Measurements from ENCODE around the gene ZNF853. TPM values are rescaled to one million over a fixed set of nuclear protein-coding genes. Genes with fewer than 3 reads are reported as not detected.

ZNF853 gene
- total RNA-seq, 3 donors from 2014 or later, result 5.8 to 11.7 (median 11.5) TPM

DNA sequence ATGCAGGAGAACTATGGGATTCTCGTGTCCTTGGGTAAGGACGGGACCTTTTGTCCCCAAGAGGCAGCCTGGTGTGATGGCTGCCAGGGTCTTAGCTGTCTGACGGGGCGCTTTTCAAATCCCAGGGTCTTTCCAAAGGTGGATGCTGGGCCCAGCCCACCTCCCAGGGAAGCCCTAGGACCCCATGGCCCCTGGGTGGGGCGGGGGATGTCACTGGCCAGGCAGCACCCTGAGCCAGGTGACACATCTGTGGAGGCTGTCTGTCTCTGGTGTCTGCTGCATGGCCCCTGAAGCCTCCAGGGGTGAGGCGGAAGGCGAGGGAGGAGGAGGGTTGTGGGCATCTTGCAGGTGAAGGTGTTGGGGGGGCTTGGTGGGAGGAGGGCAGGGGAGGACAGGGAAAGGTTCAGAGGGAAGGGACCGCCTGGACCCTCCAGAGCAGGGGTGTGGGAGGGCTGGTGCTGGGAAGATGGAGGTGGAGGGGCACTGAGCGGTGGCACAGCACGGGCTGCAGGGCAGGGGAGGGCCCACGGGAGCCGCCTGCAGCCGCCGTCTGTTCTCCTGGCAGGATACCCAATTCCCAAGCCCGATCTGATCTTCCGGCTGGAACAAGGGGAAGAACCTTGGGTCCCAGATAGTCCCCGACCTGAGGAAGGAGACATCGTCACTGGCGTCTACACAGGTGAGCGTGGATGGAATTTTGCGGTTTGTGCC is 28.7 kb downstream of the ZNF853 start:
- H3K27me3 ChIP-seq, result no peaks in the 10 kb centered on the region
- H3K4me1 ChIP-seq, result no peaks in the 10 kb centered on the region
- no peak for DNase-seq (ENCODE audit: low spot score in 2 of 2)
- intact Hi-C loops (cut with DNase I; ENCODE audit: low total_unique reads), result no loop called here
- no peak overlapping the region for H3K4me3 ChIP-seq
- no peak overlapping the region for H3K27ac ChIP-seq
- H3K36me3 ChIP-seq, result no peaks in the 10 kb centered on the region
- TF ChIP-seq POLR2AphosphoS5 (IDR thresholded peaks at IDR 0.05), result no peak
- no peak for TF ChIP-seq POLR2A (IDR thresholded peaks at IDR 0.05)
- TF ChIP-seq, protein P1, sequence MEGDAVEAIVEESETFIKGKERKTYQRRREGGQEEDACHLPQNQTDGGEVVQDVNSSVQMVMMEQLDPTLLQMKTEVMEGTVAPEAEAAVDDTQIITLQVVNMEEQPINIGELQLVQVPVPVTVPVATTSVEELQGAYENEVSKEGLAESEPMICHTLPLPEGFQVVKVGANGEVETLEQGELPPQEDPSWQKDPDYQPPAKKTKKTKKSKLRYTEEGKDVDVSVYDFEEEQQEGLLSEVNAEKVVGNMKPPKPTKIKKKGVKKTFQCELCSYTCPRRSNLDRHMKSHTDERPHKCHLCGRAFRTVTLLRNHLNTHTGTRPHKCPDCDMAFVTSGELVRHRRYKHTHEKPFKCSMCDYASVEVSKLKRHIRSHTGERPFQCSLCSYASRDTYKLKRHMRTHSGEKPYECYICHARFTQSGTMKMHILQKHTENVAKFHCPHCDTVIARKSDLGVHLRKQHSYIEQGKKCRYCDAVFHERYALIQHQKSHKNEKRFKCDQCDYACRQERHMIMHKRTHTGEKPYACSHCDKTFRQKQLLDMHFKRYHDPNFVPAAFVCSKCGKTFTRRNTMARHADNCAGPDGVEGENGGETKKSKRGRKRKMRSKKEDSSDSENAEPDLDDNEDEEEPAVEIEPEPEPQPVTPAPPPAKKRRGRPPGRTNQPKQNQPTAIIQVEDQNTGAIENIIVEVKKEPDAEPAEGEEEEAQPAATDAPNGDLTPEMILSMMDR (IDR thresholded peaks at IDR 0.05), result no peak
- H3K9me3 ChIP-seq, result no peaks in the 10 kb centered on the region

DNA sequence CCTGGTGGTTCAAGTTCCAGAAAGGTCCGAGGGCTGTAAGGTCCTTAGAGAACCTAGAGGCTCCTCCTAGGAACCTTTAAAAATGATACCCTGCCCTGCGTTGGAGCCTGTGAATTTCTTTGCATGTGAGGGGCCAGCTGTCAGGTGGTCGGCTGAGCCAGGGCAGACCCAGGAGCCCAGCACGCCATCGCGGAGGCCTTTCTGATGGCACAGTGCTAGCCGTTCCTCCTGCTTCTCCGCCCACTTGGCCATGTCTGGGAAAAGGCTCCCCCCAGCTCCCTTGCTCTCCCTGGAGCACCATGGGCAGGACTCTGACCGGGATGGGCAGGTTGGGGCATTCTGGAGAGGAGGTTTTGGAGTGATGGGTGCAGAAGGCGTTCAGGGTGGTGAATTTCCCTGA is 29.3 kb downstream of the ZNF853 start:
- no peaks in the 10 kb centered on the region for H3K36me3 ChIP-seq

DNA sequence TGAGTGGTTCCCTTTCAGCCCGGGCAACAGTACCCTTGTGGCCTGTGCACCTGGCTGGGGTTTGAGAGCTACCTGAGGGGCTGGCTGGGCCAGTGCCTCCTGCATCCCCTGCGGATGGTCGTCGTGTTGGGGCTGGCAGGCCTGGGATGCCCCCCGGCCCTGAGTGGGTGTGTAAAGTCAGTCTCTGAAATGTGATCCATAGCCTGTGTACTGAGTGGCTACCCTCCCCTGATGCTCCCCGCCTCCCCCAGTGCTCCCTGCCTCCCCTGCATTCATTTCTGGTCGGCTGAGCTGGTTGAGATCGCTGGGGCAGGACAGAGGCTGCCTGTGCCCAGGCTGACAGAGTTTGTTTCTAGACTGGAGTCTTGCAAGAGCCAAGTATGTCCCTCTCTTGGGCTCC is 31.1 kb downstream of the ZNF853 start:
- H3K4me3 ChIP-seq, result no peak overlapping the region
- H3K27ac ChIP-seq, result no peak overlapping the region
- no peaks in the 10 kb centered on the region for H3K4me1 ChIP-seq
- H3K9me3 ChIP-seq, result peaks cover 0 to 2% of the 10 kb centered on the region in 2 donors
- TF ChIP-seq, protein P1 (IDR thresholded peaks at IDR 0.05), result no peak
- TF ChIP-seq POLR2A (IDR thresholded peaks at IDR 0.05), result no peak
- no peak for TF ChIP-seq POLR2AphosphoS5 (IDR thresholded peaks at IDR 0.05)
- no peaks in the 10 kb centered on the region for H3K36me3 ChIP-seq
- intact Hi-C loops (cut with DNase I; ENCODE audit: low total_unique reads), result no loop called here
- DNase-seq (ENCODE audit: low spot score in 2 of 2), result no peak
- H3K27me3 ChIP-seq, result no peaks in the 10 kb centered on the region

More for the DNA sequence above, 29.3 kb downstream of the ZNF853 start:
- TF ChIP-seq POLR2A (IDR thresholded peaks at IDR 0.05), result no peak
- no peak for TF ChIP-seq POLR2AphosphoS5 (IDR thresholded peaks at IDR 0.05)
- TF ChIP-seq, protein P1 (IDR thresholded peaks at IDR 0.05), result no peak
- H3K27me3 ChIP-seq, result no peaks in the 10 kb centered on the region
- H3K4me1 ChIP-seq, result no peaks in the 10 kb centered on the region
- intact Hi-C loops (cut with DNase I; ENCODE audit: low total_unique reads), result no loop called here
- no peak overlapping the region for H3K4me3 ChIP-seq
- H3K27ac ChIP-seq, result no peak overlapping the region
- H3K9me3 ChIP-seq, result no peaks in the 10 kb centered on the region
- DNase-seq (ENCODE audit: low spot score in 2 of 2), result no peak

DNA sequence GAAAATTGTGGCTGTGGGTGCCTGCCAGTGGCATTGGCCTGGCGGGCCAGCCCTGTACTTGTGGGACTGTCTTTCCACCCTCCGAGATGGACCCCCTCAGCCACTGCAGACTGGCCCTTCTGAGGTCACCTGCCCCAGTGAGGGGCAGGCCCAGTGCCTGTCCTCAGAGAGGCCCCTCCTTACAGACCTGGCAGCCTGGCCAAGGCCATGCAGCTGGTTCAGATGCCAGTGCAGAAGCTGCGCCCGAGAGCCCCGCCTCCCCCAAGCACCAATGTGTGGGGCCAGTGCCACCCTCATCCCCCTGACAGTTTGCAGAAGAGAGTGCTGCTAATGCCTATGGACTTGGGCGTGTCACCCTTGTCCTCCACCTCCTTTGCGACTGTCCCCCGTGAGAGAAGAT is 31.7 kb downstream of the ZNF853 start:
- Histone ChIP-seq H3K36me3 (no peaks in the 10 kb centered on the region), H3K27ac (no peak overlapping the region), H3K9me3 (peaks cover 0 to 8% of the 10 kb centered on the region in 2 donors), H3K27me3 (no peaks in the 10 kb centered on the region), H3K4me1 (no peaks in the 10 kb centered on the region), H3K4me3 (no peak overlapping the region)
- no peak for DNase-seq (ENCODE audit: low spot score in 2 of 2)
- TF ChIP-seq, protein P1 (IDR thresholded peaks at IDR 0.05), result no peak
- no peak for TF ChIP-seq POLR2A (IDR thresholded peaks at IDR 0.05)
- TF ChIP-seq POLR2AphosphoS5 (IDR thresholded peaks at IDR 0.05), result no peak
- intact Hi-C loops (cut with DNase I; ENCODE audit: low total_unique reads), result no loop called here

DNA sequence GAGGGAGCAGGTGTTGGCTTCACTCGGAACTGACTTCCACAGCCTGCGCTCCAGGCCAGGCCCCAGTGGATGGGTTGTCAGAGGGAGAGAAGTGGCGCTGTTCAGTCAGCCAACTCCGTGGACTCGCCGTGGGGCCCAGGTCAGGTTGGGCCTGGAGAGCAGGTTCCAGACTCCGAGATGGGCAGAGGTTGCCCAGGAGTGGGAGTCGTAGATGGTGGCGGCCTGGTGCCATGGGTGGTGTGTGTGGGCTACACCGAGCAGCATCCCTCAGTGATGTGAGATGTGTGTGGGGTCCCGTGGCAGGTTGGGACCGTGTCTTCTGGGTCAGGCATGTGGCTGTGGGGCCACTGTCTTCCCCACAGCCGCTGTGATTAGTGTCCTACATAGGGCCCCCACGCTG is 32.1 kb downstream of the ZNF853 start:
- DNase-seq (ENCODE audit: low spot score in 2 of 2), result no peak
- peaks cover 4 to 12% of the 10 kb centered on the region in 2 donors for H3K9me3 ChIP-seq
- H3K36me3 ChIP-seq, result peaks cover 3% of the 10 kb centered on the region
- intact Hi-C loops (cut with DNase I; ENCODE audit: low total_unique reads), result no loop called here
- H3K4me3 ChIP-seq, result no peak overlapping the region
- H3K4me1 ChIP-seq, result no peaks in the 10 kb centered on the region
- no peak for TF ChIP-seq POLR2AphosphoS5 (IDR thresholded peaks at IDR 0.05)
- no peak for TF ChIP-seq POLR2A (IDR thresholded peaks at IDR 0.05)
- TF ChIP-seq, protein P1 (IDR thresholded peaks at IDR 0.05), result no peak
- no peaks in the 10 kb centered on the region for H3K27me3 ChIP-seq
- no peak overlapping the region for H3K27ac ChIP-seq
